GM12801 (cell line): ENCODE results near the gene FOXQ1.

Source experiments
- CTCF ChIP-seq: IDR thresholded peaks from one replicate; pipeline ENCODE4 v1.5.1; 2011; ENCODE audit warnings: control low read depth; ENCODE audit not compliant: insufficient read length; ENCODE audit errors: extremely low read depth

Gene FOXQ1

GRCh38 chr6:1296079-1296478 lies 15.8 kb upstream of the FOXQ1 start:
- TF ChIP-seq CTCF = no peak

- TF ChIP-seq CTCF = no peak
These were observed 15.4 kb upstream of the FOXQ1 start for GRCh38 chr6:1296542-1296941.

- TF ChIP-seq CTCF = no peak
These were observed 14.2 kb upstream of the FOXQ1 start for GRCh38 chr6:1297746-1298145.

- TF ChIP-seq CTCF = no peak
These were observed 13.1 kb upstream of the FOXQ1 start for GRCh38 chr6:1298768-1299167.

GRCh38 chr6:1306133-1306532 lies 5.8 kb upstream of the FOXQ1 start:
- TF ChIP-seq CTCF = no peak

- no peak for TF ChIP-seq CTCF
These were observed 2.5 kb upstream of the FOXQ1 start for GRCh38 chr6:1309366-1309765.

- no peak for TF ChIP-seq CTCF
These were observed 1.1 kb upstream of the FOXQ1 start for GRCh38 chr6:1310628-1311399.
